Measurements from ENCODE around the gene PTPRN2.

DNA sequence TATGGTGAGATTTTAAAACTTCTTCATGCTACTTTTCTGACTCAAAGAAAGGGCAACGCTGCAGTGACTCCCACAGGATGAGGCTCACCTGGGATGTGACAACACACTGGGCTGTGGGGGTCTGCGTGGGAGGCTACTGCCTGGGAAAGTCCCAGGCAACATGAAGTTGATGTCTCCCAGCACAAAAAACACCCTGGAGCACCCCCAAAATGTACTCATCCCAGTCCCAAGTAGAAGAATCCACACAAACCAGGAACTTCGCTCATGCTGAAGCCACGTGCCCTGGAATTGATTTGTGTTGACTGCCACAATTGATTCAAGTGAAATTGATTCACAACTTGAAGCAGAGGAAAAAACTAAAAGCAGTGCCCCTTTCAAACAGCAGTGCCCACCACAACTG is 24.9 kb upstream of the PTPRN2 start:
- TF ChIP-seq, protein P1, sequence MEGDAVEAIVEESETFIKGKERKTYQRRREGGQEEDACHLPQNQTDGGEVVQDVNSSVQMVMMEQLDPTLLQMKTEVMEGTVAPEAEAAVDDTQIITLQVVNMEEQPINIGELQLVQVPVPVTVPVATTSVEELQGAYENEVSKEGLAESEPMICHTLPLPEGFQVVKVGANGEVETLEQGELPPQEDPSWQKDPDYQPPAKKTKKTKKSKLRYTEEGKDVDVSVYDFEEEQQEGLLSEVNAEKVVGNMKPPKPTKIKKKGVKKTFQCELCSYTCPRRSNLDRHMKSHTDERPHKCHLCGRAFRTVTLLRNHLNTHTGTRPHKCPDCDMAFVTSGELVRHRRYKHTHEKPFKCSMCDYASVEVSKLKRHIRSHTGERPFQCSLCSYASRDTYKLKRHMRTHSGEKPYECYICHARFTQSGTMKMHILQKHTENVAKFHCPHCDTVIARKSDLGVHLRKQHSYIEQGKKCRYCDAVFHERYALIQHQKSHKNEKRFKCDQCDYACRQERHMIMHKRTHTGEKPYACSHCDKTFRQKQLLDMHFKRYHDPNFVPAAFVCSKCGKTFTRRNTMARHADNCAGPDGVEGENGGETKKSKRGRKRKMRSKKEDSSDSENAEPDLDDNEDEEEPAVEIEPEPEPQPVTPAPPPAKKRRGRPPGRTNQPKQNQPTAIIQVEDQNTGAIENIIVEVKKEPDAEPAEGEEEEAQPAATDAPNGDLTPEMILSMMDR (IDR thresholded peaks at IDR 0.05) = no peak
- no peak for TF ChIP-seq POLR2AphosphoS5 (IDR thresholded peaks at IDR 0.05)
- TF ChIP-seq POLR2A (IDR thresholded peaks at IDR 0.05) = no peak
- no peak for TF ChIP-seq EP300 (IDR thresholded peaks at IDR 0.05)
